GM23338 (cell line): ENCODE results near the gene CPNE5. TPM values are rescaled to one million over a fixed set of nuclear protein-coding genes. Genes with fewer than 3 reads are reported as not detected.

Experiments
- ATAC-seq: fragments of 200-7000 bp; cut with Tn5 transposase; 3 replicates; pipeline ENCODE4 v1.9.1; 2020
- DNase-seq: peaks from one replicate; pipeline ENCODE4 v3.0.0-alpha.2; 2015; ENCODE audit warnings: low spot score
- H2AFZ ChIP-seq: fragments of 200-600 bp; sonication (generic); 2 replicates; pipeline ENCODE4 v1.8.0; 2016; ENCODE audit warnings: antibody characterized with exemption, mild to moderate bottlenecking, moderate library complexity
- H3F3A ChIP-seq: fragments of 200-600 bp; sonication (generic); replicated peaks from 2 replicates; pipeline ENCODE4 v1.8.0; 2017; ENCODE audit warnings: antibody characterized with exemption, mixed run types, low read depth
- H3K27ac ChIP-seq: fragments of 200-600 bp; sonication (generic); 2 replicates; pipeline ENCODE4 v1.6.1; 2016; ENCODE audit warnings: low read depth
- H3K27me3 ChIP-seq: fragments of 200-600 bp; sonication (generic); 2 replicates; pipeline ENCODE4 v1.8.0; 2016; ENCODE audit warnings: mild to moderate bottlenecking, mixed run types, moderate library complexity; ENCODE audit not compliant: insufficient read depth
- H3K36me3 ChIP-seq: fragments of 200-600 bp; sonication (generic); 2 replicates; pipeline ENCODE4 v1.8.0; 2016; ENCODE audit warnings: mild to moderate bottlenecking; ENCODE audit not compliant: insufficient read depth
- H3K4me1 ChIP-seq: fragments of 200-600 bp; sonication (generic); 2 replicates; pipeline ENCODE4 v1.8.0; 2016; ENCODE audit warnings: mild to moderate bottlenecking, moderate library complexity; ENCODE audit not compliant: insufficient read depth
- H3K4me2 ChIP-seq: fragments of 200-600 bp; sonication (generic); 2 replicates; pipeline ENCODE4 v1.7.1; 2017; ENCODE audit warnings: mixed run types
- H3K4me3 ChIP-seq: fragments of 200-600 bp; sonication (generic); 2 replicates; pipeline ENCODE4 v1.6.1; 2016; ENCODE audit warnings: mixed run types
- H3K79me2 ChIP-seq: fragments of 200-600 bp; sonication (generic); replicated peaks from 2 replicates; pipeline ENCODE4 v1.8.0; 2017; ENCODE audit warnings: mild to moderate bottlenecking; ENCODE audit not compliant: insufficient read depth
- H3K9me2 ChIP-seq: fragments of 200-600 bp; sonication (generic); 2 replicates; pipeline ENCODE4 v1.8.0; 2017; ENCODE audit not compliant: insufficient read depth
- H4K20me1 ChIP-seq: fragments of 200-600 bp; sonication (generic); replicated peaks from 2 replicates; pipeline ENCODE4 v1.8.0; 2017; ENCODE audit warnings: mild to moderate bottlenecking; ENCODE audit not compliant: insufficient read depth
- H3K27ac Mint-ChIP-seq: 2 replicates; pipeline ENCODE4 v1.8.0; 2020; ENCODE audit warnings: inconsistent platforms, mild to moderate bottlenecking, moderate library complexity, mixed read lengths
- H3K27me3 Mint-ChIP-seq: 3 replicates; pipeline ENCODE4 v1.8.0; 2022; ENCODE audit warnings: low read depth, mild to moderate bottlenecking, moderate library complexity, mixed read lengths, inconsistent platforms; ENCODE audit not compliant: insufficient read depth, poor library complexity
- H3K36me3 Mint-ChIP-seq: 3 replicates; pipeline ENCODE4 v1.8.0; 2021; ENCODE audit warnings: low read depth, mild to moderate bottlenecking, inconsistent platforms, moderate library complexity, mixed read lengths
- H3K4me1 Mint-ChIP-seq: 3 replicates; pipeline ENCODE4 v1.8.0; 2020; ENCODE audit warnings: mild to moderate bottlenecking, inconsistent platforms, mixed read lengths
- H3K4me3 Mint-ChIP-seq: 3 replicates; pipeline ENCODE4 v1.8.0; 2021; ENCODE audit warnings: moderate library complexity, mild to moderate bottlenecking, inconsistent platforms, mixed read lengths
- H3K9me3 Mint-ChIP-seq: 3 replicates; pipeline ENCODE4 v1.8.0; 2020; ENCODE audit warnings: moderate library complexity, mild to moderate bottlenecking, inconsistent platforms, mixed read lengths
- CREB1 ChIP-seq: fragments of 250-450 bp; sonication (Bioruptor Pico); IDR thresholded peaks from 2 replicates; pipeline ENCODE4 v1.5.0; 2020; ENCODE audit warnings: low read depth, mild to moderate bottlenecking, moderate library complexity
- CTCF ChIP-seq, 2 experiments: fragments of 200-600 bp in 1 of 2; sonication (generic) in 1 of 2; conservative IDR thresholded peaks; 2 replicates each; pipeline versions ENCODE4 v1.5.1 to v1.6.1; 2016 to 2017; ENCODE audit warnings: antibody characterized with exemption in 2 of 2, low read depth in 2 of 2, mild to moderate bottlenecking in 2 of 2, moderate library complexity in 1 of 2
- ETS1 ChIP-seq: IDR thresholded peaks from 2 replicates; pipeline ENCODE4 v1.6.1; 2016; ENCODE audit warnings: antibody characterized with exemption
- EZH2 ChIP-seq: fragments of 200-600 bp; sonication (generic); IDR thresholded peaks from one replicate; pipeline ENCODE4 v1.8.0; 2017; ENCODE audit warnings: antibody characterized with exemption, mild to moderate bottlenecking, low read depth; ENCODE audit not compliant: unreplicated experiment
- EZH2phosphoT487 ChIP-seq: fragments of 200-600 bp; sonication (generic); IDR thresholded peaks from one replicate; pipeline ENCODE4 v1.8.1; 2018; ENCODE audit warnings: antibody characterized with exemption; ENCODE audit not compliant: unreplicated experiment
- JUNB ChIP-seq: IDR thresholded peaks from one replicate; pipeline ENCODE4 v1.6.1; 2016; ENCODE audit warnings: antibody characterized with exemption; ENCODE audit not compliant: unreplicated experiment
- POLR2AphosphoS5 ChIP-seq: IDR thresholded peaks from 2 replicates; pipeline ENCODE4 v1.6.1; 2016; ENCODE audit warnings: antibody characterized with exemption, low read depth
- STAT1 ChIP-seq: IDR thresholded peaks from one replicate; pipeline ENCODE4 v1.6.1; 2016; ENCODE audit warnings: antibody characterized with exemption; ENCODE audit not compliant: unreplicated experiment
- ZNF331 ChIP-seq: fragments of 250-450 bp; sonication (Bioruptor Pico); IDR thresholded peaks from 2 replicates; pipeline ENCODE4 v1.5.0; 2020; ENCODE audit warnings: low read depth, mild to moderate bottlenecking, moderate library complexity
- ZNF462 ChIP-seq: fragments of 250-450 bp; sonication (Bioruptor Pico); IDR thresholded peaks from 2 replicates; pipeline ENCODE4 v1.5.0; 2020; ENCODE audit warnings: mild to moderate bottlenecking, moderate library complexity
- polyA plus RNA-seq: library from polyadenylated mRNA; unstranded; fragments of >200 nt; fragmentation: Nextera tagmentation; extraction: Ambion mirVana; gene quantifications from 2 replicates; pipeline ENCODE4 v1.2.1, GENCODE V29; 2016
- total RNA-seq: library from RNA; depleted of rRNA; stranded (reverse); fragments of >200 nt; shearing (Covaris generic); gene quantifications from 2 replicates; pipeline ENCODE4 v1.2.3, GENCODE V29; 2014

CPNE5 gene
- total and polyA plus RNA-seq, 2 experiments from 2014 or later = 0.14 to 0.42 TPM

- no peaks in the 10 kb centered on the region for H3K27me3 Mint-ChIP-seq
- DNase-seq = no peak
- no peaks in the 10 kb centered on the region for H3K36me3 ChIP-seq
- no peak overlapping the region for H3K27ac Mint-ChIP-seq
- TF ChIP-seq CREB1 (CRISPR knock-in tag) = no peak
- TF ChIP-seq CTCF (conservative IDR thresholded peaks at IDR 0.05; ENCODE audit: low read depth in 2 of 2) = no peak
- TF ChIP-seq EZH2phosphoT487 = no peak
- no peak for TF ChIP-seq EZH2
- H3K4me3 ChIP-seq = no peak overlapping the region
- H4K20me1 ChIP-seq = no peaks in the 10 kb centered on the region
- H3K79me2 ChIP-seq = no peaks in the 10 kb centered on the region
- no peak overlapping the region for H3K4me3 Mint-ChIP-seq
- H3K4me1 Mint-ChIP-seq = no peaks in the 10 kb centered on the region
- no peaks in the 10 kb centered on the region for H3K9me2 ChIP-seq
- peak overlapping the region; percentile 56; the same call in 1 of the 2 replicates for H2AFZ ChIP-seq
- no peak overlapping the region for H3K4me2 ChIP-seq
- no peaks in the 10 kb centered on the region for H3K27me3 ChIP-seq
- no peak overlapping the region for H3K27ac ChIP-seq
- ATAC-seq = peak; percentile 38
- no peaks in the 10 kb centered on the region for H3K9me3 Mint-ChIP-seq
- H3F3A ChIP-seq = no peaks in the 10 kb centered on the region
- H3K4me1 ChIP-seq = no peaks in the 10 kb centered on the region
- no peaks in the 10 kb centered on the region for H3K36me3 Mint-ChIP-seq
Observed at GRCh38 chr6:36715469-36715868, 123.8 kb downstream of the CPNE5 start.

GRCh38 chr6:36714511-36714910 lies 124.7 kb downstream of the CPNE5 start:
- no peaks in the 10 kb centered on the region for H3K36me3 ChIP-seq
- ATAC-seq (no peak), DNase-seq (no peak)
- no peaks in the 10 kb centered on the region for H3K9me2 ChIP-seq
- no peaks in the 10 kb centered on the region for H3K27me3 ChIP-seq
- no peak overlapping the region for H3K27ac ChIP-seq
- H3K4me2 ChIP-seq = no peak overlapping the region
- H3K9me3 Mint-ChIP-seq = no peaks in the 10 kb centered on the region
- H3F3A ChIP-seq = no peaks in the 10 kb centered on the region
- no peaks in the 10 kb centered on the region for H3K4me1 Mint-ChIP-seq
- no peak overlapping the region for H3K4me3 Mint-ChIP-seq
- H3K27me3 Mint-ChIP-seq = no peaks in the 10 kb centered on the region
- H4K20me1 ChIP-seq = no peaks in the 10 kb centered on the region
- no peaks in the 10 kb centered on the region for H3K4me1 ChIP-seq
- H2AFZ ChIP-seq = 0 out of 2 replicates have a peak overlapping the region, but pooled peaks have one; percentile 69
- no peaks in the 10 kb centered on the region for H3K36me3 Mint-ChIP-seq
- no peaks in the 10 kb centered on the region for H3K79me2 ChIP-seq
- H3K4me3 ChIP-seq = no peak overlapping the region
- no peak overlapping the region for H3K27ac Mint-ChIP-seq
- TF ChIP-seq EZH2phosphoT487 (no peak), ETS1 (no peak), CTCF (conservative IDR thresholded peaks at IDR 0.05; ENCODE audit: low read depth in 2 of 2) (no peak), EZH2 (no peak), POLR2AphosphoS5 (no peak), CREB1 (CRISPR knock-in tag) (no peak), ZNF331 (CRISPR knock-in tag) (no peak), STAT1 (no peak), JUNB (no peak), ZNF462 (CRISPR knock-in tag) (no peak)
